ENCODE data around the gene ADGRB3.

Gene ADGRB3

GRCh38 chr6:69026715-69027114, 391.6 kb downstream of the ADGRB3 start:
- DNase-seq (ENCODE audit: low read depth, low spot score) = no peak

GRCh38 chr6:69027861-69028260, 392.8 kb downstream of the ADGRB3 start:
- DNase-seq (ENCODE audit: low read depth, low spot score) = no peak

GRCh38 chr6:69038841-69039240, 403.8 kb downstream of the ADGRB3 start:
- DNase-seq (ENCODE audit: low read depth, low spot score) = no peak

GRCh38 chr6:69042297-69042696, 407.2 kb downstream of the ADGRB3 start:
- no peak for DNase-seq (ENCODE audit: low read depth, low spot score)

GRCh38 chr6:69044534-69044933, 409.5 kb downstream of the ADGRB3 start:
- DNase-seq (ENCODE audit: low read depth, low spot score) = no peak

- no peak for DNase-seq (ENCODE audit: low read depth, low spot score)
Observed at GRCh38 chr6:69059413-69059812, 424.3 kb downstream of the ADGRB3 start.

GRCh38 chr6:69061066-69061465, 426.0 kb downstream of the ADGRB3 start:
- no peak for DNase-seq (ENCODE audit: low read depth, low spot score)

GRCh38 chr6:69063401-69063800, 428.3 kb downstream of the ADGRB3 start:
- DNase-seq (ENCODE audit: low read depth, low spot score) = no peak

- no peak for DNase-seq (ENCODE audit: low read depth, low spot score)
Observed at GRCh38 chr6:69064226-69064625, 429.1 kb downstream of the ADGRB3 start.

- no peak for DNase-seq (ENCODE audit: low read depth, low spot score)
Observed at GRCh38 chr6:69069881-69070280, 434.8 kb downstream of the ADGRB3 start.

GRCh38 chr6:69072796-69073195, 437.7 kb downstream of the ADGRB3 start:
- DNase-seq (ENCODE audit: low read depth, low spot score) = no peak

GRCh38 chr6:69084746-69085335, 449.8 kb downstream of the ADGRB3 start:
- no peak for DNase-seq (ENCODE audit: low read depth, low spot score)

GRCh38 chr6:69086689-69087088, 451.6 kb downstream of the ADGRB3 start:
- no peak for DNase-seq (ENCODE audit: low read depth, low spot score)

- no peak for DNase-seq (ENCODE audit: low read depth, low spot score)
Observed at GRCh38 chr6:69089539-69089938, 454.5 kb downstream of the ADGRB3 start.

- DNase-seq (ENCODE audit: low read depth, low spot score) = no peak
Observed at GRCh38 chr6:69090132-69090531, 455.1 kb downstream of the ADGRB3 start.

GRCh38 chr6:69096681-69097080, 461.6 kb downstream of the ADGRB3 start:
- no peak for DNase-seq (ENCODE audit: low read depth, low spot score)

GRCh38 chr6:69097948-69098347, 462.9 kb downstream of the ADGRB3 start:
- DNase-seq (ENCODE audit: low read depth, low spot score) = no peak

- DNase-seq (ENCODE audit: low read depth, low spot score) = no peak
Observed at GRCh38 chr6:69098910-69099309, 463.8 kb downstream of the ADGRB3 start.

- no peak for DNase-seq (ENCODE audit: low read depth, low spot score)
Observed at GRCh38 chr6:69100772-69101171, 465.7 kb downstream of the ADGRB3 start.

- DNase-seq (ENCODE audit: low read depth, low spot score) = no peak
Observed at GRCh38 chr6:69102416-69102815, 467.3 kb downstream of the ADGRB3 start.

- no peak for DNase-seq (ENCODE audit: low read depth, low spot score)
Observed at GRCh38 chr6:69105288-69105687, 470.2 kb downstream of the ADGRB3 start.

- no peak for DNase-seq (ENCODE audit: low read depth, low spot score)
Observed at GRCh38 chr6:69106511-69106910, 471.4 kb downstream of the ADGRB3 start.

GRCh38 chr6:69111301-69111700, 476.2 kb downstream of the ADGRB3 start:
- no peak for DNase-seq (ENCODE audit: low read depth, low spot score)

- DNase-seq (ENCODE audit: low read depth, low spot score) = no peak
Observed at GRCh38 chr6:69116658-69117057, 481.6 kb downstream of the ADGRB3 start.

All from brain pericyte (primary cell).